ENCODE results near the gene LIAS.

GRCh38 chr4:39455486-39455885, 3.4 kb upstream of the LIAS start:
- no peak for TF ChIP-seq REST (IDR thresholded peaks at IDR 0.05)
- no peak for TF ChIP-seq CTCF (IDR thresholded peaks at IDR 0.05; ENCODE audit: low read depth, low read length, missing input control)
- TF ChIP-seq JUND (IDR thresholded peaks at IDR 0.05): no peak
- TF ChIP-seq HNF4G (IDR thresholded peaks at IDR 0.05): no peak
- TF ChIP-seq RAD21 (IDR thresholded peaks at IDR 0.05): no peak
- TF ChIP-seq GABPA (IDR thresholded peaks at IDR 0.05 in 1 of 2, conservative IDR thresholded peaks at IDR 0.05 in 1 of 2): no peak
- TF ChIP-seq FOXA1 (IDR thresholded peaks at IDR 0.05): no peak
- no peak for TF ChIP-seq TAF1 (conservative IDR thresholded peaks at IDR 0.05)
- TF ChIP-seq ZBTB33 (IDR thresholded peaks at IDR 0.05): no peak
- TF ChIP-seq YY1 (IDR thresholded peaks at IDR 0.05): no peak
